HUES48 (cell line): ENCODE data around the gene CORO1C.

Experiments used
- H3K27ac ChIP-seq: one replicate; pipeline ENCODE4 v1.7.0; 2013; ENCODE audit warnings: low read depth, low read length, inconsistent platforms
- H3K27me3 ChIP-seq: 2 replicates; pipeline ENCODE4 v1.6.1; 2013; ENCODE audit warnings: mild to moderate bottlenecking, low read length; ENCODE audit not compliant: control insufficient read depth, insufficient read depth
- H3K36me3 ChIP-seq: 2 replicates; pipeline ENCODE4 v1.6.1; 2013; ENCODE audit warnings: low read length; ENCODE audit not compliant: control insufficient read depth, insufficient read depth
- H3K4me1 ChIP-seq: 2 replicates; pipeline ENCODE4 v1.6.1; 2013; ENCODE audit warnings: mild to moderate bottlenecking, low read length; ENCODE audit not compliant: control insufficient read depth, insufficient read depth
- H3K4me3 ChIP-seq: 2 replicates; pipeline ENCODE4 v1.5.1; 2013; ENCODE audit warnings: mild to moderate bottlenecking, low read depth, low read length
- H3K9ac ChIP-seq: 2 replicates; pipeline ENCODE4 v1.6.1; 2013; ENCODE audit warnings: mild to moderate bottlenecking, low read depth, low read length, moderate library complexity
- H3K9me3 ChIP-seq: 2 replicates; pipeline ENCODE4 v1.6.1; 2013; ENCODE audit warnings: low read length; ENCODE audit not compliant: control insufficient read depth, insufficient read depth

Gene CORO1C

DNA sequence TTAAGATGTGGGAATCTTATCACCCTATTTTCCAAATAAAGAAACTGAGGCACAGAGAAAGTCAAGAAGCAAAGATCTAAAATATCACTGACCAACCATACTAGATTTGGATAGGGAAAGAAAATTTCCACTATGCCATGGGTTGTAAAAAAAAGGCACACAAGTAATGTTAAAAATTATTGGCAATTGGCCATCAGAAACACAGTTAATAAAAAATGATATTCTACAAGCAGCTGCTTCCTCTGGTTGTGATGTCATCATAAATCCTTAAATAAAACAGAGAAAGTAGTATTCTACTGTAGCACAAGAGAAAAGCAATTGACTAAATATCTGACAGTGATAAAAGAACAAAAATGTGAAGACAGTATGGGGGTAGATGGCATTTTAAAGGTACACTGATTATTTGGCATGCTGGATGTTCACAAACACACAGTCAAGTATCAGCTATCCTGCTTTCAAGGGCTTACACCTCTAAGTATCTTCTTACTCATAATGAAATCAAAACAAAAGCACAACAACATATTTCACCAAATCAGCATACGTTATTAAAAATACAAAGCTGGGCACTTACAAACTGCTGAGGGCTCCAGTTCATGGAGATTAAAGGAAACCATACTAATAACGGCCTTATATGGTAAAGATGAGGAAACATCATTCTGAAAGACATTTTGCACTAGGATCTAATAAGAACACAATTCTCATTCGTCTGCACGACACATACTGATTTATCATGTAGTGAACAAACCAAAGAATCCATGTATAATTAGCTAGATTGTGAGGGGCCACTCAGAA lies 45.7 kb downstream of the CORO1C start:
- Histone ChIP-seq H3K27ac (no peak overlapping the region), H3K9ac (no peak overlapping the region), H3K36me3 (no peaks in the 10 kb centered on the region), H3K9me3 (no peaks in the 10 kb centered on the region), H3K4me1 (peaks cover 42% of the 10 kb centered on the region), H3K4me3 (no peak overlapping the region), H3K27me3 (no peaks in the 10 kb centered on the region)

DNA sequence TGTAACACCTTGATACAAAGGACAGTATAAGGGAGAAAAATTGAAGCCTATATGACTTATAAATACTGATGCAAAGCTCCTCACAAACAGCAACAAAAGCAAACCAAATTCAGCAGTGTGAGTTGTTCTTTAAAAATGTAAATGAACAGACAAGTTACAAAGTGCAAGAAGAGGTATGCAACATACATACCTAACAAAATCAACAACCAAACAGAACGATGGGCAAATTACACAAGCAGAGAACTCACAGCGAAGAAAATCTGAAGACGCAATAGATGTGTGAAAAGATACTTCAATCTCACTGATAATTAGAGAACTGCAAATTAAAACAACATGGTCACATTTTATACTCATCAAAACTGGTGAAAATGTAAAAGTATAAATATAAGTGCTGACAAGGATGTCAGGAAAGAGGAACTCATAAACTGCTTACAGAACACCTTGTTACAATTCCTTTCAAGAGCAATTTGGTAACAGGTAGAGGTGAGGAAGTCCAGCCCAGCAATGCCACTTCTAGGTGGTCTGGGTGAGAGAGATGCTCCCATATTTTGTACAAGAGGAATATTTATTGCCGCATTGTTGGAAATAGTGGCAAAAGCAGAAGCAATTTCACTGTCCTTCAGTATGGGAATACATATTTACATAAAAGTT lies 47.3 kb downstream of the CORO1C start:
- H3K27ac ChIP-seq: no peak overlapping the region
- no peak overlapping the region for H3K9ac ChIP-seq
- no peaks in the 10 kb centered on the region for H3K36me3 ChIP-seq
- peaks cover 26% of the 10 kb centered on the region; the same call in 1 of the 2 replicates for H3K4me1 ChIP-seq
- H3K4me3 ChIP-seq: no peak overlapping the region
- no peaks in the 10 kb centered on the region for H3K9me3 ChIP-seq
- no peaks in the 10 kb centered on the region for H3K27me3 ChIP-seq

DNA sequence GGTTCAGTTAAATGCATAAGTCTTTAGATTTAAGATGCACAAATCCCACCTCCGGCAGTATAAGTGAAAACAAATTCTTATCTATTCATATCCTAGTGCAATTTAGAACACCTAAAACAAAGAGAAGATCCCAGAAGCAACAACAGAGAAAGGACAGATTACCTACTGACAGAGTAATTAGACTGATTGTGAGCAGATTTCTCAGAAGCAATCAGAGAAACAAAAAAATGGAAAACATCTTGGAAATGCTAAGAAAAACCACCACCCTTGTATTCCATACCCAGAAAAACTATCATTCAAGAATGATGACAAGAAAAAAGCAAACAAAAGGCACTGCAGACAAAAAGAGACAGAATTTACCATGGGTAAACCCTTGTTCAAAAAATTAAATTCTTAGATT lies 50.0 kb downstream of the CORO1C start:
- no peaks in the 10 kb centered on the region for H3K9me3 ChIP-seq
- no peaks in the 10 kb centered on the region for H3K27me3 ChIP-seq
- no peak overlapping the region for H3K9ac ChIP-seq
- H3K36me3 ChIP-seq: peaks cover 13% of the 10 kb centered on the region; the same call in 1 of the 2 replicates
- no peak overlapping the region for H3K27ac ChIP-seq
- no peak overlapping the region for H3K4me3 ChIP-seq
- peaks cover 26% of the 10 kb centered on the region; the same call in 1 of the 2 replicates for H3K4me1 ChIP-seq

DNA sequence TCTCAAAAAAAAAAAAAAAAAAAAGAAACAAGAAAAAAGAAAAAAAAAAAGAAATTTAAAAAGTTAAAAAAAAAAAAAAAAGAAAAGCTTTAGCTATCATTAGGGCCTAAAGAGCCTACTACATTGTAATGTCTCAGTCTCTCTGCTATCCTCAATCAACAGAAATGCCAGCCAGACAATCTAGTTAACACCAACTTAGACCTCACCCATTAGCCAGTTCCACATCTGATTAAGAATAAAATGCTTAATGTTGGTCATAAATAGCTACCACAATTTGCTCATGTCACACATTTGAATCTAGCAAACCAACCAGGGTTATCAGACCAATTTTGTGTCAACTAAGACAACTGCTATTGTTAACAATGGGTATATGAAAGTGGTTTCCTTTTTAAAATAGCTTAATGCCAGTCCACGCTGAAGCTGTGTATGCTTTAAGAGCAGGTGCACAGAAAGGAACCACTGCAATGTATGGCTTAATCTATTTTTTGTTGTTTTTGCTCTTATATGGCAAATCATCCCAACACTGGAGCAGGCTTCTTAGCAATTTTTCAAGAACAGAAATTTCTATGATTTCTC lies 52.1 kb downstream of the CORO1C start:
- Histone ChIP-seq H3K4me3 (no peak overlapping the region), H3K27ac (no peak overlapping the region), H3K4me1 (peaks cover 7% of the 10 kb centered on the region; the same call in 1 of the 2 replicates), H3K9me3 (no peaks in the 10 kb centered on the region), H3K36me3 (peaks cover 18% of the 10 kb centered on the region), H3K27me3 (no peaks in the 10 kb centered on the region), H3K9ac (no peak overlapping the region)

DNA sequence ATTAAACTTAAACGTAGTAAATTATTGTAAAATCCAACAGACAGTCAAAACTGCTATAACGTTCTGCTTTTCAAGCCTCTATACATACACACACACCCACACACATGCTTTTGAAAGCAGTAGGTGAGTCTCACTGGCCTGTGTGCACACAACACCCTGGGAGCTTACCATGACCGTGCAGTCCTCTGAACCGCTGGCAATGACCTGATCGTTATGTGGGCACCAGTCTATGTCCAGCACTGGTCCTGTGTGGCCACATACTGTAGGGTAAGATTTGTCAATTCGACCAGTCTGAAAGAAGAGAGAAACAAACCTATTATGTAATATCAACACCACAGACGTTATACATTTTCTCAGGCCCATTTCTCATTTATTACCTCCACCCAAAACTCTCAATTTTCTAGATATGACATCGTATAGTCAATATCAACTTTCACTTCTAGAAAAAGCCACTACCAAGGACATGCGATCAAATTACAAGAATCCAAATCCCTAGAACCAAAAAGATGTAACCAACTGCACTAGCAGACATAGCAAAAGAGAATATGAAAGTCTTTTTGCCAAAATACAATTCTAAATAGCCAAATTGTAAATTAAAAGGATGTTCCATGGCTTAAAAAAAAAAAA lies 53.1 kb downstream of the CORO1C start:
- no peak overlapping the region for H3K27ac ChIP-seq
- no peak overlapping the region for H3K4me3 ChIP-seq
- no peaks in the 10 kb centered on the region for H3K9me3 ChIP-seq
- peaks cover 22% of the 10 kb centered on the region for H3K36me3 ChIP-seq
- no peak overlapping the region for H3K9ac ChIP-seq
- H3K27me3 ChIP-seq: no peaks in the 10 kb centered on the region
- no peaks in the 10 kb centered on the region for H3K4me1 ChIP-seq

DNA sequence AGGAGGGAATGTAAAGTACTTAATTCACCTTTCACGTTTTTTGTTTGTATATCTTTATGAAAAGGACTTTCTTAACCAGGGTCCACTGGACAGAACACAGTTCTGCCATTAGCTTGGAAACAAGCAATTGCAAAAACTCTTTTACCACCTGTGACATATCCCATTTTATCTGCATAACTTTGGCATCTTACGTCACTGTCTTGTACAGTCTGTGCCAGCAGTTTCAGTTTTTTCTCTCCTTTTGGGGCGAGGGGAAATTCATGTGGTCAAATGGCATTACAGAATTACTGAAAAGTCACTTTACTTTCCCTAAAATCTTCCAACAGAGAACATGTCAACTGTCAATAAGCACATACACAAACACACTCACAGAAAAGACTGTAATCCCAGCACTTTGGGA lies 53.9 kb downstream of the CORO1C start:
- no peaks in the 10 kb centered on the region for H3K4me1 ChIP-seq
- peaks cover 22% of the 10 kb centered on the region for H3K36me3 ChIP-seq
- no peak overlapping the region for H3K9ac ChIP-seq
- H3K27me3 ChIP-seq: no peaks in the 10 kb centered on the region
- H3K4me3 ChIP-seq: no peak overlapping the region
- no peaks in the 10 kb centered on the region for H3K9me3 ChIP-seq
- H3K27ac ChIP-seq: no peak overlapping the region

DNA sequence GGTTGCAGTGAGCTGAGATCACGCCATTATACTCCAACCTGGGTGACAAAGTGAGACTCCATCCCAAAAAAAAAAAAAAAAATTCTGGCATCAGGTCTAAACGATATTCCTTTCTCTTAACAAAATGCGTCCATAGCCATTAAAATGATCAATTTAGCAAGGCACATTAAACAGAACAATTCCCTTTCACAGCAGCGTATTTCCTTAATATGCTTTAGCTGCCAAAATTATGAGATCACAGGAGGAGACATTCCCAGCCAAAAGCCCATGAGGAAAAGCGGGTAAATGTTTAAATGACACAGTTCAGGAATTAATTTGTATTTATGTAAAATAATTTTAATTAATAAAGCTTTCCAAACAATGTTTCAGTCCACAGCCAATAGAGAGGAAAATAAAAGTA lies 54.6 kb downstream of the CORO1C start:
- Histone ChIP-seq H3K27ac (no peak overlapping the region), H3K9ac (no peak overlapping the region), H3K27me3 (no peaks in the 10 kb centered on the region), H3K36me3 (peaks cover 22% of the 10 kb centered on the region), H3K4me3 (no peak overlapping the region), H3K4me1 (no peaks in the 10 kb centered on the region), H3K9me3 (no peaks in the 10 kb centered on the region)

DNA sequence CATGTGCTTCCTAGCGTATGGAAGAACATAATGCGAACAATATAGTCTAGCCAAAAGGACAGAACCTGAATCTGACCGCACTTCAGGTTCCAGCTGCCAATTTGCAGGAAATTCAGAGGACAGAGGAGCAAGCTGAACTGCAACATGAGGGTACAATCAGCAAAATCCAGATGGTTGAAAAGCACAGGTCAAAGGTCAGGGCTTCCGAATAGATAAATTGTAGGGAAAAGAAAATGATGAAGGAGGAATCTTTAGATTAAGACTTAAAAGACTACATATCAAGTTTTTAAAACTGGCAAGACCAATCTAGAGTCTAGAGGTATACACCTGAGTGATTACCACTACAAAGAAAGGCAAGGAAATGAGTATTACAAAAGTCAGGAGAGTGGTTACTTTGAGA lies 55.5 kb downstream of the CORO1C start:
- H3K4me1 ChIP-seq: no peaks in the 10 kb centered on the region
- H3K36me3 ChIP-seq: peaks cover 22% of the 10 kb centered on the region
- H3K9me3 ChIP-seq: no peaks in the 10 kb centered on the region
- no peak overlapping the region for H3K27ac ChIP-seq
- no peaks in the 10 kb centered on the region for H3K27me3 ChIP-seq
- H3K9ac ChIP-seq: no peak overlapping the region
- H3K4me3 ChIP-seq: no peak overlapping the region

DNA sequence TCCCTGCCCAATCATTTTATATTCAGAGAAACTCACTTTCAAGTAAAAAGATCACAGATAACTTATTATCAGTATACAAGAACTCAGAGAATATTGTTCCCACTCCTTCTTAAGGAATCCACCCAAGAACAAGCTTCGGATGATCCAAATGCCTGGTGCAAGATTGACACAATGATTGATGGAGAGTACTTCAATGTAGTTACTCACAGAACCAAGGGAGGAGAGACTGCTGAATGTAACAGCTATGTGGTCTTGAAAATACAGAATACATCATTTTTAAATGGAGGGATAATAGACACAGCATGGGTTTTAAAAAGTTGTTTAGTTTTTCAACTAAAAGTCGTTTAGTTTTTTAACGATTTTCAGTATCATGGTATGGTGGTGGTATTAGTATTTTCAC lies 59.3 kb downstream of the CORO1C start:
- 0 out of 2 replicates have a peak, but pooled peaks cover 4% of the 10 kb centered on the region for H3K4me1 ChIP-seq
- no peaks in the 10 kb centered on the region for H3K27me3 ChIP-seq
- H3K36me3 ChIP-seq: peaks cover 11% of the 10 kb centered on the region
- no peak overlapping the region for H3K9ac ChIP-seq
- H3K9me3 ChIP-seq: no peaks in the 10 kb centered on the region
- H3K4me3 ChIP-seq: no peak overlapping the region
- H3K27ac ChIP-seq: no peak overlapping the region

DNA sequence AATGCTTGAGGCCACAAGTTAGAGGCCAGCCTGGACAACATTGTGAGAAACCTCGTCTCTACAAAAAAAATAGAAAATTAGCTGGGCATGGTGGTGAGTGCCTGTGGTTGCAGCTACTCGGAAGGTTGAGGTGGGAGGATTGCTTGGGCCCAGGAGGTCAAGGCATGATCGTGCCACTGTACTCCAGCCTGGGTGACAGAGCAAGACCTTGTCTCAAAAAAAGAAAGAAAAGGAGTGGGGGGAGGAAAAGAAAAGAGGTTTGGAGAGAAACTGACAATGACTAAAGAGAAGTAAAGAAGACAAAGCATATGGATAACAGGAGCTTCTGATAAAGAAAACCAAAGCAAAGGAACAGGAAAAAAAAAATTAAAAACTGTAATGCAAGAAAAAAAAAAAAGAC lies 60.2 kb downstream of the CORO1C start:
- Histone ChIP-seq H3K9me3 (no peaks in the 10 kb centered on the region), H3K36me3 (peaks cover 9% of the 10 kb centered on the region), H3K4me1 (peaks cover 9% of the 10 kb centered on the region; the same call in 1 of the 2 replicates), H3K27ac (no peak overlapping the region), H3K27me3 (no peaks in the 10 kb centered on the region), H3K9ac (no peak overlapping the region), H3K4me3 (no peak overlapping the region)
